ENCODE results near the gene DIS3L2. TPM values are rescaled to one million over a fixed set of nuclear protein-coding genes. Genes with fewer than 3 reads are reported as not detected.

DIS3L2 gene
- total RNA-seq, 4 donors from 2014 or later: 13.3 to 31.0 (median 23.6) TPM

DNA sequence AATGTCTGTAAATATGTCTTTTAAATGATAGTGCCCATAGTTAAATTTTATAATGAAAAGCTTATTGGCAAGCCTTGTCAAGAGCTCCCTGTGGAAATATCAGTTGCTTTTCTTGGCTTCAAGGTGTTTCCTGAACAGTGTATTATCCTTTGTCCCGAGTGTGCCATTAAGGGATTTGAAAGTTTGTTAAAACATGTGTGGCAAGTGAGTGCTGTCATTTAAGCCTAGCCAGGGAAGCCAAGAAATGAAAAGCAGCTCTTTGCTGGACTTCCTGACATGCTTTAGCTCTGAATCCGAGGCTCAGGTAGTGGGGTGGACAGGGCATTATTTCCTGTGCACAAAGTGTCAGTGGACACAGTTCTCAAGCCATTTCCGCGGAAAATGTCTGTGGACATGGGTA lies 111.5 kb downstream of the DIS3L2 start:
- 47 to 51% methylated on average over 3 to 4 of the region's 4 CpGs for WGBS, 2 donors (ENCODE audit: low coverage in 1 of 2)
- no peak for ATAC-seq

DNA sequence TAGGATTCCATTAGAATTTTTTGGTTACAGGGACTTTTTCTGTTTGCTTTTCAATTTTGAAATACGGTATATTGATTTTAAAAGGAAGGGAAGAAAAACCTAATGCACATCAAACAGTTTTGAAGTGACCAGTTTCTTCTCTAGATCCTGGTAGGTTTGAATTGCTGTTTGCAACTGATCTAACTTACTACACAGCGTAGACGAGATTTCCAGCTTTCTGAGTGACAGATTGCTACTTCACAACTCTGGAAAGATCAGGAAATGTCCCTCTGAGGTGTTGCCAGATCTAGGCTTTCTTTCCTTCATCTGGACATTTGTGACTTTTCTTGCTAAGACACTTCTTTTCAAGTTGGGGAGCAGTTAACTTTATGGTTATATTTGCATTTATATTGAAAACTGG lies 112.2 kb downstream of the DIS3L2 start:
- TF ChIP-seq POLR2AphosphoS5 (IDR thresholded peaks at IDR 0.05): no peak
- TF ChIP-seq, protein P1, sequence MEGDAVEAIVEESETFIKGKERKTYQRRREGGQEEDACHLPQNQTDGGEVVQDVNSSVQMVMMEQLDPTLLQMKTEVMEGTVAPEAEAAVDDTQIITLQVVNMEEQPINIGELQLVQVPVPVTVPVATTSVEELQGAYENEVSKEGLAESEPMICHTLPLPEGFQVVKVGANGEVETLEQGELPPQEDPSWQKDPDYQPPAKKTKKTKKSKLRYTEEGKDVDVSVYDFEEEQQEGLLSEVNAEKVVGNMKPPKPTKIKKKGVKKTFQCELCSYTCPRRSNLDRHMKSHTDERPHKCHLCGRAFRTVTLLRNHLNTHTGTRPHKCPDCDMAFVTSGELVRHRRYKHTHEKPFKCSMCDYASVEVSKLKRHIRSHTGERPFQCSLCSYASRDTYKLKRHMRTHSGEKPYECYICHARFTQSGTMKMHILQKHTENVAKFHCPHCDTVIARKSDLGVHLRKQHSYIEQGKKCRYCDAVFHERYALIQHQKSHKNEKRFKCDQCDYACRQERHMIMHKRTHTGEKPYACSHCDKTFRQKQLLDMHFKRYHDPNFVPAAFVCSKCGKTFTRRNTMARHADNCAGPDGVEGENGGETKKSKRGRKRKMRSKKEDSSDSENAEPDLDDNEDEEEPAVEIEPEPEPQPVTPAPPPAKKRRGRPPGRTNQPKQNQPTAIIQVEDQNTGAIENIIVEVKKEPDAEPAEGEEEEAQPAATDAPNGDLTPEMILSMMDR (IDR thresholded peaks at IDR 0.05): no peak
- Histone ChIP-seq H3K27me3 (no peaks in the 10 kb centered on the region), H3K4me1 (peaks cover 0 to 7% (median 3%) of the 10 kb centered on the region in 3 donors), H3K9me3 (no peaks in the 10 kb centered on the region), H3K36me3 (no peaks in the 10 kb centered on the region), H3K27ac (no peak overlapping the region), H3K4me3 (no peak overlapping the region)
- WGBS, 2 donors (ENCODE audit: low coverage in 1 of 2): 70 to 89% methylated on average over 3 of the region's 3 CpGs
- no peak for ATAC-seq

More for the DNA sequence above, 111.5 kb downstream of the DIS3L2 start:
- Histone ChIP-seq H3K4me1 (peaks cover 0 to 7% (median 3%) of the 10 kb centered on the region in 3 donors), H3K36me3 (no peaks in the 10 kb centered on the region), H3K9me3 (no peaks in the 10 kb centered on the region), H3K4me3 (no peak overlapping the region), H3K27ac (no peak overlapping the region), H3K27me3 (no peaks in the 10 kb centered on the region)
- TF ChIP-seq POLR2AphosphoS5 (IDR thresholded peaks at IDR 0.05) (no peak), EP300 (IDR thresholded peaks at IDR 0.05) (no peak), POLR2A (IDR thresholded peaks at IDR 0.05) (no peak)
- TF ChIP-seq, protein P1 (IDR thresholded peaks at IDR 0.05): no peak

DNA sequence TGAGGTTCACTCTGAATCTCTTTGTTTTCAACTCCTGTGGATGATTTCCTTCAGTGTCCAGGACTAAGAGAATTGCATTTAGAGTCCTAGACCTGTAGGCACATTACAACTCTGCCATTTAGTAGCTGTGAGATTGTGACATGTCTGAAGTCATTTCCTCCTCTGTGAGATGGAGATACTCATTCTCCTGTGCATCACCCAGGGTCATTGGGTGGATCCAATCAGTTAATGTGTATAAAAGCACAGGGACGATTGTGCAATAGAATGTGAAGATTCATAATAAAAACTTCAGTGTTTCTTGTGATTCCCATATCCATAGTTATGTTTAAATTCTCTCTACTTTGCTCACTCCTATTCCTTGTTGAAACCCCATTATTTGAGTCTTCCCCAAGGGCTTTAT lies 113.6 kb downstream of the DIS3L2 start:
- H3K9me3 ChIP-seq: no peaks in the 10 kb centered on the region
- TF ChIP-seq POLR2A (IDR thresholded peaks at IDR 0.05) (no peak), EP300 (IDR thresholded peaks at IDR 0.05) (no peak), POLR2AphosphoS5 (IDR thresholded peaks at IDR 0.05) (no peak)
- TF ChIP-seq, protein P1 (IDR thresholded peaks at IDR 0.05): no peak
- H3K27me3 ChIP-seq: no peaks in the 10 kb centered on the region
- H3K4me1 ChIP-seq: peaks cover 0 to 7% (median 3%) of the 10 kb centered on the region in 3 donors
- H3K36me3 ChIP-seq: no peaks in the 10 kb centered on the region
- no peak overlapping the region for H3K4me3 ChIP-seq
- H3K27ac ChIP-seq: no peak overlapping the region
- WGBS, 2 donors (ENCODE audit: low coverage in 1 of 2): 44 to 83% methylated on average over 1 of the region's 1 CpG
- ATAC-seq: no peak

DNA sequence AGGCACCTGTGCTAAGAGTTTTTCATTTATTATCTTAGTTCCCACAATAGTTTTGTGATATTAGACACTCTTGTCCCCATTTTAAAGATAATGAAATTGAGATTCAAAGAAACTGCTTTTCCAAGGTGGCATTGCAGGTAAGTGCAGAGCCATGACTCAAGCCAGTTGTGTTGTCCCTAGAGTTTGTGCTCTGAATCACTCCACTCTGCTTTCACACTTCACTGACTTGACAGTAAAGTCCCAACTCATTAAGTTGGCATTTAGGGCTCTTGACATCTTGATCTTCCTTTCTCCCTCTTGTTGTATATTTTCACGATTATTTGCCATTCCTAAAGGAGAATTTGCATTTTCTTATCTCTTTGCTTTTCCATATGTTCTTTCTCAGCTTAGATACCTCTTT lies 114.3 kb downstream of the DIS3L2 start:
- ATAC-seq: no peak
- H3K4me3 ChIP-seq: no peak overlapping the region
- no peaks in the 10 kb centered on the region for H3K27me3 ChIP-seq
- H3K27ac ChIP-seq: no peak overlapping the region
- H3K4me1 ChIP-seq: peaks cover 0 to 7% (median 3%) of the 10 kb centered on the region in 3 donors
- WGBS, 2 donors (ENCODE audit: low coverage in 1 of 2): 100% methylated on average over 1 of the region's 1 CpG
- H3K9me3 ChIP-seq: no peaks in the 10 kb centered on the region
- no peak for TF ChIP-seq EP300 (IDR thresholded peaks at IDR 0.05)
- no peaks in the 10 kb centered on the region for H3K36me3 ChIP-seq

DNA sequence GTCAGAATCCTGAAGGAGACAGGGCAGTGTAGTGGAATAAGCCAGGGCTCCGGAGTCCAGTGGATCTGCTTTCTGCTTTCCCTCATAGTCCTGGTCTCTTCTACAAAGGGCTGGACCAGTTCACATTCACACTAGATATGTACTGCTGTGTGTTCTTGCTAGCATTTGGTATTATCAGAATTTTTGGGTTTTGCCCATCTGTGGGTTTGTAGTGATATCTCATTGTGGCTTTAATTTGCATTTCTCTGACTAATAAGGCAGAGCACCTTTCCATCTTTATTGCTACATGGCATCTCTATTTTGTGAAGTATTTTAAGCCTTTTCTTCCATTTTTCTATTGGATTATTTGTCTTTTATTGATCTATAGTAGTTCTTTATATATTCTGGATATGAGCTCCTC lies 114.8 kb downstream of the DIS3L2 start:
- Histone ChIP-seq H3K4me1 (peaks cover 0 to 7% (median 3%) of the 10 kb centered on the region in 3 donors), H3K27ac (no peak overlapping the region), H3K9me3 (no peaks in the 10 kb centered on the region), H3K27me3 (no peaks in the 10 kb centered on the region), H3K36me3 (no peaks in the 10 kb centered on the region), H3K4me3 (no peak overlapping the region)
- WGBS, 2 donors (ENCODE audit: low coverage in 1 of 2): 100% methylated on average over 1 of the region's 1 CpG
- no peak for TF ChIP-seq EP300 (IDR thresholded peaks at IDR 0.05)
- TF ChIP-seq, protein P1 (IDR thresholded peaks at IDR 0.05): no peak
- TF ChIP-seq POLR2A (IDR thresholded peaks at IDR 0.05): no peak
- TF ChIP-seq POLR2AphosphoS5 (IDR thresholded peaks at IDR 0.05): no peak
- ATAC-seq: no peak
